Measurements from ENCODE around the gene GALNT6.
"Not testable (repeated sequence)": the region's sequence is repeated elsewhere in the genome, so short reads cannot be mapped to it uniquely, and the experiment has no call there.

GALNT6 gene

GRCh38 chr12:51345681-51346080, 45.5 kb downstream of the GALNT6 start:
- no peak for FAIRE-seq
- no peak for DNase-seq (ENCODE audit: insufficient read length)

GRCh38 chr12:51343201-51343600, 48.0 kb downstream of the GALNT6 start:
- DNase-seq (ENCODE audit: insufficient read length), result no peak
- TF ChIP-seq POLR2A (IDR thresholded peaks at IDR 0.05; ENCODE audit: low read depth, low read length) (no peak), TAF1 (IDR thresholded peaks at IDR 0.05; ENCODE audit: borderline replicate concordance, low read depth, low read length) (no peak), POLR2AphosphoS5 (IDR thresholded peaks at IDR 0.05; ENCODE audit: low read depth, low read length) (no peak)
- FAIRE-seq, result peak; percentile 70

More at GRCh38 chr12:51345681-51346080, 45.5 kb downstream of the GALNT6 start:
- no peak for TF ChIP-seq POLR2AphosphoS5 (IDR thresholded peaks at IDR 0.05; ENCODE audit: low read depth, low read length)
- no peak for TF ChIP-seq POLR2A (IDR thresholded peaks at IDR 0.05; ENCODE audit: low read depth, low read length)
- no peak for TF ChIP-seq TAF1 (IDR thresholded peaks at IDR 0.05; ENCODE audit: borderline replicate concordance, low read depth, low read length)

GRCh38 chr12:51342416-51342815, 48.8 kb downstream of the GALNT6 start:
- TF ChIP-seq POLR2A (IDR thresholded peaks at IDR 0.05; ENCODE audit: low read depth, low read length) (no peak), TAF1 (IDR thresholded peaks at IDR 0.05; ENCODE audit: borderline replicate concordance, low read depth, low read length) (no peak), POLR2AphosphoS5 (IDR thresholded peaks at IDR 0.05; ENCODE audit: low read depth, low read length) (no peak)
- FAIRE-seq, result no peak
- no peak for DNase-seq (ENCODE audit: insufficient read length)

- peak; percentile 50 for DNase-seq (ENCODE audit: insufficient read length)
- TF ChIP-seq TAF1 (IDR thresholded peaks at IDR 0.05; ENCODE audit: borderline replicate concordance, low read depth, low read length) (no peak), POLR2A (IDR thresholded peaks at IDR 0.05; ENCODE audit: low read depth, low read length) (no peak), POLR2AphosphoS5 (IDR thresholded peaks at IDR 0.05; ENCODE audit: low read depth, low read length) (no peak)
- FAIRE-seq, result peak; percentile 94
These were observed 49.8 kb downstream of the GALNT6 start for GRCh38 chr12:51341251-51342007.

- FAIRE-seq, result no peak
- no peak for DNase-seq (ENCODE audit: insufficient read length)
- no peak for TF ChIP-seq TAF1 (IDR thresholded peaks at IDR 0.05; ENCODE audit: borderline replicate concordance, low read depth, low read length)
- TF ChIP-seq POLR2A (IDR thresholded peaks at IDR 0.05; ENCODE audit: low read depth, low read length), result no peak
- TF ChIP-seq POLR2AphosphoS5 (IDR thresholded peaks at IDR 0.05; ENCODE audit: low read depth, low read length), result no peak
These were observed 51.5 kb downstream of the GALNT6 start for GRCh38 chr12:51339750-51340149.

- not testable (repeated sequence) for FAIRE-seq; DNase-seq (ENCODE audit: insufficient read length)
These were observed 53.9 kb downstream of the GALNT6 start for GRCh38 chr12:51337336-51337735.

- FAIRE-seq (no peak), DNase-seq (ENCODE audit: insufficient read length) (no peak)
- no peak for TF ChIP-seq TAF1 (IDR thresholded peaks at IDR 0.05; ENCODE audit: borderline replicate concordance, low read depth, low read length)
- TF ChIP-seq POLR2A (IDR thresholded peaks at IDR 0.05; ENCODE audit: low read depth, low read length), result no peak
- TF ChIP-seq POLR2AphosphoS5 (IDR thresholded peaks at IDR 0.05; ENCODE audit: low read depth, low read length), result no peak
These were observed 55.3 kb downstream of the GALNT6 start for GRCh38 chr12:51335931-51336330.

GRCh38 chr12:51334764-51335163, 56.4 kb downstream of the GALNT6 start:
- FAIRE-seq (no peak), DNase-seq (ENCODE audit: insufficient read length) (no peak)
- TF ChIP-seq TAF1 (IDR thresholded peaks at IDR 0.05; ENCODE audit: borderline replicate concordance, low read depth, low read length), result no peak
- TF ChIP-seq POLR2AphosphoS5 (IDR thresholded peaks at IDR 0.05; ENCODE audit: low read depth, low read length), result no peak
- TF ChIP-seq POLR2A (IDR thresholded peaks at IDR 0.05; ENCODE audit: low read depth, low read length), result no peak

GRCh38 chr12:51333536-51333935, 57.7 kb downstream of the GALNT6 start:
- no peak for TF ChIP-seq POLR2AphosphoS5 (IDR thresholded peaks at IDR 0.05; ENCODE audit: low read depth, low read length)
- TF ChIP-seq TAF1 (IDR thresholded peaks at IDR 0.05; ENCODE audit: borderline replicate concordance, low read depth, low read length), result no peak
- no peak for TF ChIP-seq POLR2A (IDR thresholded peaks at IDR 0.05; ENCODE audit: low read depth, low read length)
- FAIRE-seq (no peak), DNase-seq (ENCODE audit: insufficient read length) (no peak)

- FAIRE-seq (no peak), DNase-seq (ENCODE audit: insufficient read length) (no peak)
- TF ChIP-seq TAF1 (IDR thresholded peaks at IDR 0.05; ENCODE audit: borderline replicate concordance, low read depth, low read length) (no peak), POLR2AphosphoS5 (IDR thresholded peaks at IDR 0.05; ENCODE audit: low read depth, low read length) (no peak)
These were observed 61.0 kb downstream of the GALNT6 start for GRCh38 chr12:51330186-51330585.

GRCh38 chr12:51329742-51330141, 61.5 kb downstream of the GALNT6 start:
- no peak for TF ChIP-seq POLR2AphosphoS5 (IDR thresholded peaks at IDR 0.05; ENCODE audit: low read depth, low read length)
- no peak for TF ChIP-seq TAF1 (IDR thresholded peaks at IDR 0.05; ENCODE audit: borderline replicate concordance, low read depth, low read length)
- no peak for TF ChIP-seq POLR2A (IDR thresholded peaks at IDR 0.05; ENCODE audit: low read depth, low read length)
- FAIRE-seq, result no peak
- DNase-seq (ENCODE audit: insufficient read length), result no peak

GRCh38 chr12:51328587-51328986, 62.6 kb downstream of the GALNT6 start:
- DNase-seq (ENCODE audit: insufficient read length), result no peak
- FAIRE-seq, result no peak
- TF ChIP-seq TAF1 (IDR thresholded peaks at IDR 0.05; ENCODE audit: borderline replicate concordance, low read depth, low read length), result no peak
- TF ChIP-seq POLR2AphosphoS5 (IDR thresholded peaks at IDR 0.05; ENCODE audit: low read depth, low read length), result no peak
- no peak for TF ChIP-seq POLR2A (IDR thresholded peaks at IDR 0.05; ENCODE audit: low read depth, low read length)

All from GM12892 (cell line).